Measurements from ENCODE around the gene CCDC159. TPM values are rescaled to one million over a fixed set of nuclear protein-coding genes. Genes with fewer than 3 reads are reported as not detected.

Gene CCDC159
- polyA plus RNA-seq, 1 donor (not counting 4 experiments of a cell fraction or from before 2014, with no cell fraction given): 6.4 TPM

GRCh38 chr19:11363881-11364280, 17.6 kb downstream of the CCDC159 start:
- H3K27me3 ChIP-seq (ENCODE audit: control insufficient read depth, extremely low read depth, insufficient read depth, low read length): no peaks in the 10 kb centered on the region
- H3K9me3 ChIP-seq (ENCODE audit: control insufficient read depth, low read depth, low read length): no peaks in the 10 kb centered on the region

GRCh38 chr19:11364296-11364904, 18.1 kb downstream of the CCDC159 start:
- H3K79me2 ChIP-seq (ENCODE audit: control insufficient read depth, insufficient read depth, low read length): no peaks in the 10 kb centered on the region
- dilution Hi-C loops (cut with MboI; ENCODE audit: extremely low pct_ligation_motif_present, low sequenced_read_pairs): no loop called here
- no peak overlapping the region for H2AFZ ChIP-seq (ENCODE audit: control insufficient read depth, low read length)
- H3K9me1 ChIP-seq (ENCODE audit: control insufficient read depth, extremely low read depth, insufficient read depth, low read length): no peaks in the 10 kb centered on the region
- H3K27ac ChIP-seq (ENCODE audit: control insufficient read depth, insufficient read depth, low read length): no peak overlapping the region
- DNase-seq (ENCODE audit: low read depth, low spot score): no peak
- peaks cover 2% of the 10 kb centered on the region for H3K4me1 ChIP-seq (ENCODE audit: control insufficient read depth, extremely low read depth, insufficient read depth, low read length)
- H3K4me3 ChIP-seq (ENCODE audit: control insufficient read depth in 2 of 3, extremely low read depth in 1 of 3, insufficient read depth in 2 of 3, low read depth in 1 of 3, low read length in 3 of 3): no peak overlapping the region
- no peaks in the 10 kb centered on the region for H3K27me3 ChIP-seq (ENCODE audit: control insufficient read depth, extremely low read depth, insufficient read depth, low read length)
- no peak overlapping the region for H3K4me2 ChIP-seq (ENCODE audit: control insufficient read depth, extremely low read depth, insufficient read depth, low read depth, low read length)
- no peak for FAIRE-seq
- TF ChIP-seq CTCF (optimal IDR thresholded peaks at IDR 0.05 in 1 of 3, IDR thresholded peaks at IDR 0.05 in 1 of 3, conservative IDR thresholded peaks at IDR 0.05 in 1 of 3; ENCODE audit: extremely low read depth in 1 of 3, insufficient read depth in 2 of 3, low read length in 3 of 3) (no peak), EZH2 (IDR thresholded peaks at IDR 0.05; ENCODE audit: low read length) (no peak)
- H3K36me3 ChIP-seq (ENCODE audit: control insufficient read depth in 2 of 2, extremely low read depth in 1 of 2, insufficient read depth in 2 of 2, low read length in 2 of 2): peaks cover 0 to 5% of the 10 kb centered on the region in 2 experiments
- no peaks in the 10 kb centered on the region for H3K9me3 ChIP-seq (ENCODE audit: control insufficient read depth, low read depth, low read length)
- H3K9ac ChIP-seq (ENCODE audit: control insufficient read depth, extremely low read depth, insufficient read depth, low read length): no peak overlapping the region
- H4K20me1 ChIP-seq (ENCODE audit: control insufficient read depth, extremely low read depth, insufficient read depth, low read length): no peaks in the 10 kb centered on the region

More at GRCh38 chr19:11363881-11364280, 17.6 kb downstream of the CCDC159 start:
- no peak for TF ChIP-seq CTCF (optimal IDR thresholded peaks at IDR 0.05 in 1 of 3, IDR thresholded peaks at IDR 0.05 in 1 of 3, conservative IDR thresholded peaks at IDR 0.05 in 1 of 3; ENCODE audit: extremely low read depth in 1 of 3, insufficient read depth in 2 of 3, low read length in 3 of 3)
- TF ChIP-seq EZH2 (IDR thresholded peaks at IDR 0.05; ENCODE audit: low read length): no peak
- Histone ChIP-seq H2AFZ (ENCODE audit: control insufficient read depth, low read length) (no peak overlapping the region), H3K36me3 (ENCODE audit: control insufficient read depth in 2 of 2, extremely low read depth in 1 of 2, insufficient read depth in 2 of 2, low read length in 2 of 2) (peaks cover 0 to 5% of the 10 kb centered on the region in 2 experiments), H3K4me3 (ENCODE audit: control insufficient read depth in 2 of 3, extremely low read depth in 1 of 3, insufficient read depth in 2 of 3, low read depth in 1 of 3, low read length in 3 of 3) (no peak overlapping the region), H3K79me2 (ENCODE audit: control insufficient read depth, insufficient read depth, low read length) (no peaks in the 10 kb centered on the region), H4K20me1 (ENCODE audit: control insufficient read depth, extremely low read depth, insufficient read depth, low read length) (no peaks in the 10 kb centered on the region), H3K27ac (ENCODE audit: control insufficient read depth, insufficient read depth, low read length) (no peak overlapping the region), H3K4me1 (ENCODE audit: control insufficient read depth, extremely low read depth, insufficient read depth, low read length) (peaks cover 6% of the 10 kb centered on the region), H3K9me1 (ENCODE audit: control insufficient read depth, extremely low read depth, insufficient read depth, low read length) (no peaks in the 10 kb centered on the region), H3K9ac (ENCODE audit: control insufficient read depth, extremely low read depth, insufficient read depth, low read length) (no peak overlapping the region), H3K4me2 (ENCODE audit: control insufficient read depth, extremely low read depth, insufficient read depth, low read depth, low read length) (no peak overlapping the region)
- dilution Hi-C loops (cut with MboI; ENCODE audit: extremely low pct_ligation_motif_present, low sequenced_read_pairs): no loop called here
- FAIRE-seq: no peak
- DNase-seq (ENCODE audit: low read depth, low spot score): no peak

Data from keratinocyte (primary cell).